ENCODE results near the gene AK3. TPM values are rescaled to one million over a fixed set of nuclear protein-coding genes. Genes with fewer than 3 reads are reported as not detected.

AK3 gene
- total RNA-seq, 1 donor from 2014 or later = 65.5 TPM

DNA sequence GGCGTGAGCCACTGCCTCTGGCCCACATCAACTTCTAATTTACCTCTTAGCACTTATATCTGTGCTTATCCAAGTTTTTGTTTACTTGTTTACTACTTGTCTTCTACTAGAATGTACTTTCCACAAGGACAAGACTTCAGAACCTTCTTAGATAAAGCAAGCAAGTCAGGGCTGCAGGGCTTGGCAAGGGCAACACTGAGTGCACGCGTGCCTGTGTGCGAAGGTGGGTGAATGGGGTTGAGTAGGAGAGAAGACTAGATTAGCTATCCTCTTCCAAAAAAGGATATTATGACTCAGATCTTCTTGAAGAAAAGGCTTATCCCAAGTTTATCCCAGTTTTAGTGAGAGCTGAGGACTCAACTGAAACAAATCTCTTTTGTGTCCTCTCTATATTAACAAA is 19.3 kb downstream of the AK3 start:
- H3K36me3 ChIP-seq (ENCODE audit: control insufficient read depth, insufficient read depth, low read length) = peaks cover 4% of the 10 kb centered on the region
- H3K27me3 ChIP-seq (ENCODE audit: control insufficient read depth, insufficient read depth, low read length) = no peaks in the 10 kb centered on the region
- DNase-seq (ENCODE audit: low read depth) = no peak
- H3K4me3 ChIP-seq (ENCODE audit: low read depth, low read length) = no peak overlapping the region
- TF ChIP-seq, protein P1, sequence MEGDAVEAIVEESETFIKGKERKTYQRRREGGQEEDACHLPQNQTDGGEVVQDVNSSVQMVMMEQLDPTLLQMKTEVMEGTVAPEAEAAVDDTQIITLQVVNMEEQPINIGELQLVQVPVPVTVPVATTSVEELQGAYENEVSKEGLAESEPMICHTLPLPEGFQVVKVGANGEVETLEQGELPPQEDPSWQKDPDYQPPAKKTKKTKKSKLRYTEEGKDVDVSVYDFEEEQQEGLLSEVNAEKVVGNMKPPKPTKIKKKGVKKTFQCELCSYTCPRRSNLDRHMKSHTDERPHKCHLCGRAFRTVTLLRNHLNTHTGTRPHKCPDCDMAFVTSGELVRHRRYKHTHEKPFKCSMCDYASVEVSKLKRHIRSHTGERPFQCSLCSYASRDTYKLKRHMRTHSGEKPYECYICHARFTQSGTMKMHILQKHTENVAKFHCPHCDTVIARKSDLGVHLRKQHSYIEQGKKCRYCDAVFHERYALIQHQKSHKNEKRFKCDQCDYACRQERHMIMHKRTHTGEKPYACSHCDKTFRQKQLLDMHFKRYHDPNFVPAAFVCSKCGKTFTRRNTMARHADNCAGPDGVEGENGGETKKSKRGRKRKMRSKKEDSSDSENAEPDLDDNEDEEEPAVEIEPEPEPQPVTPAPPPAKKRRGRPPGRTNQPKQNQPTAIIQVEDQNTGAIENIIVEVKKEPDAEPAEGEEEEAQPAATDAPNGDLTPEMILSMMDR (IDR thresholded peaks at IDR 0.05; ENCODE audit: insufficient read depth, low read length, poor library complexity, severe bottlenecking) = no peak

DNA sequence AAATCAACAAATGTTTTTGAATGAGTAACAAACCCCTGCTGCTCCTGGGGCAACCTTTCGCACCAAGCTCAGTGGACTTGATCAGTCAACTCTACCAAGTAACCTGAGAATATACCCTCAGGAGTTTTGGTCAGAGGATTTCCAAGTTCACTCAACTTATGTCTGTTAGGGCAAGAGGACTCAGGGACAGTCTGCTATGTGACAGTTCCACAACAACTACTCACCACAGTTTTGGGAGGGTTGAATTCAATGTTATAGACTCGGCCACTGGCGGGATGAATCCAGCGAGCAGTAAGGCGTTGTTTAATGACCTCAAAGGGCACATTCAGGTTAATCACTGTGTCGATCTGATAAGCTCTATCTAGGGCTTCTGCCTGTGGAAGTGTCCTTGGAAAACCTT is 22.1 kb downstream of the AK3 start:
- peaks cover 4% of the 10 kb centered on the region for H3K36me3 ChIP-seq (ENCODE audit: control insufficient read depth, insufficient read depth, low read length)
- no peaks in the 10 kb centered on the region for H3K27me3 ChIP-seq (ENCODE audit: control insufficient read depth, insufficient read depth, low read length)
- H3K4me3 ChIP-seq (ENCODE audit: low read depth, low read length) = no peak overlapping the region
- no peak for DNase-seq (ENCODE audit: low read depth)
- TF ChIP-seq, protein P1 (IDR thresholded peaks at IDR 0.05; ENCODE audit: insufficient read depth, low read length, poor library complexity, severe bottlenecking) = no peak

DNA sequence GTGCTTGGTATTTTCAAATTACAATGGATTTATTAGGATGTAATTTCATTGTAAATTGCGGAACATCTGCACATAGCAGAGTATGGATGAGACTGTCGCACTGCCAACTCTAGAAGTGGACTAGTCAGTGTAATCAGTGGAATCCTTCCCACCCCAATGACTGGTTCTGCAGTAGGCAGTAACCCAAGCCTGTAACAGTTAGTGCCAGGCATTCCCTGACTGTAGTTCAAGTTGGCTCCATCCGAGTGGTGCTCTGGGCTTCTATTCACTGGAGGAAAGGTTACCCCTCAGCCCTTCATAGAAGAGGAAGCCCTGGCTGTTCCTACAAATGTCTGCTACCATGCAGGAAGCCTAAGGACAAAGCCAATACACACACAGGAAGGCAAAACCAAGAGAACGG is 23.2 kb downstream of the AK3 start:
- H3K36me3 ChIP-seq (ENCODE audit: control insufficient read depth, insufficient read depth, low read length) = peaks cover 4% of the 10 kb centered on the region
- DNase-seq (ENCODE audit: low read depth) = no peak
- TF ChIP-seq, protein P1 (IDR thresholded peaks at IDR 0.05; ENCODE audit: insufficient read depth, low read length, poor library complexity, severe bottlenecking) = no peak

DNA sequence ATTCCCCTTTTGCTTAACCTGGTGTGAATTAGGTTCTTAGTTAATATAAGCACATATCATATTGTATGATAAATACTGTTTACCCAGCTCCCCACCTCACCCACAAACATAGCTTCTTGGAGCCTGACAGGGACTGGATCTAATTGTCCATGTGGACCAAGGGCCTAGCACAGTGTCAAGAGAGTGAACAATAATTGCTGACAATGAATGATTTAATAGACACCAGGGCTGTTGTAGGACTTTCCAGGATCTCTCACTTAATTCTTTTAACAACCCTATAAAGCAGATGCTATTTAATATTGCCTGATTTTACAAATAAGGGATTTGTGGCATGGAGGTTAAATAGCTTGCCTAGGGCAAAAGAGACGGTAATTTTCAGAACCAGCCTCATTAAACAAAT is 24.8 kb downstream of the AK3 start:
- peaks cover 4% of the 10 kb centered on the region for H3K36me3 ChIP-seq (ENCODE audit: control insufficient read depth, insufficient read depth, low read length)
- no peak for DNase-seq (ENCODE audit: low read depth)
- TF ChIP-seq, protein P1 (IDR thresholded peaks at IDR 0.05; ENCODE audit: insufficient read depth, low read length, poor library complexity, severe bottlenecking) = no peak
- H3K27me3 ChIP-seq (ENCODE audit: control insufficient read depth, insufficient read depth, low read length) = no peaks in the 10 kb centered on the region
- H3K4me3 ChIP-seq (ENCODE audit: low read depth, low read length) = no peak overlapping the region

More for the DNA sequence above, 23.2 kb downstream of the AK3 start:
- Histone ChIP-seq H3K4me3 (ENCODE audit: low read depth, low read length) (no peak overlapping the region), H3K27me3 (ENCODE audit: control insufficient read depth, insufficient read depth, low read length) (no peaks in the 10 kb centered on the region)

DNA sequence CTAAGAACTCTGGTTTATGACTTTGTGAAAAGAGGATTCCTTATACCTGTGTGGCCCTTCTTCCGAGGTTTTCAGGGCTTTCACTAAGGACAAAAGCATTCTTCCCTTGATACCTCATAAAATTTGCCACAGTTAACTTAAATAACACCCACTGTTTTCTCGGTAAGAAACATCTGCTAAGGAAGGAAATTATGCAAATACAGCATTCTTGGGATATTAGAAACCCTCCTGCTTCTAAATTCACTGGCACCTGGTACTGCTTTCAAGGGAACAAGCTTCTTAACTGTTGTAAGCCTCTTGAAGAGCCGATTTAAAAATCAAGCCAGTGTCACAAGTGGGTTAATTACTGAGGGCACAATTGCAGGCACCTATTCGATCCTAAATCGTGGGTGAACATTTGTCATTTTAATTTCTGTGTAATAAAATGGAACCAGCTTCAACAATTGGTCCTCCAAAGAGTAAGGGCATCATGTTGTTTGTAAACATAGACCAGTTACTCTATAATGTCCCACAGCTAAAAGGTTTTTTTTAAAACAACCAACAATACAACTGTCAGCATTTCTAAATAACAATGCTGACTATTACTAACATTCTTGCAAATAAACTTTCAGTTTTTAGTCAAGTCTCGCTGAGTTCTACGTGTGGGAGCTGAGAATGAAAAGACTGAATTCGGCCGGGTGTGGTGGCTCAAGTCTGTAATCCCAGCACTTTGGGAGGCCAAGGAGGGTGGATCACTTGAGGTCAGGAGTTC is 26.6 kb downstream of the AK3 start:
- H3K4me3 ChIP-seq (ENCODE audit: low read depth, low read length) = no peak overlapping the region
- H3K27me3 ChIP-seq (ENCODE audit: control insufficient read depth, insufficient read depth, low read length) = no peaks in the 10 kb centered on the region
- TF ChIP-seq, protein P1 (IDR thresholded peaks at IDR 0.05; ENCODE audit: insufficient read depth, low read length, poor library complexity, severe bottlenecking) = no peak
- peaks cover 4% of the 10 kb centered on the region for H3K36me3 ChIP-seq (ENCODE audit: control insufficient read depth, insufficient read depth, low read length)
- no peak for DNase-seq (ENCODE audit: low read depth)

DNA sequence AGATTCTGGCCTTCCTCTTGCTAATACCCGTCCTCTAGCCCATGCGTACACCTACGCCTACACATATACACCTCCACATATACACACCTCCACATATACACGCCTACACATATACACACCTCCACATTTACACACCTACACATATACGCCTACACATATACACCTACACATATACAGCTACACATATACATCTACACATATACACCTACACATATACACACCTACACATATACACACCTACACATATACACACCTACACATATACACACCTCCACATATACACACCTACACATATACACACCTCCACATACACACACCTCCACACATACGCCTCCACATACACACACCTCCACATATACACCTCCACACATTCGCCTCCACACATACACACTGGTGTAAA is 27.2 kb downstream of the AK3 start:
- Histone ChIP-seq H3K27me3 (ENCODE audit: control insufficient read depth, insufficient read depth, low read length) (no peaks in the 10 kb centered on the region), H3K36me3 (ENCODE audit: control insufficient read depth, insufficient read depth, low read length) (peaks cover 4% of the 10 kb centered on the region), H3K4me3 (ENCODE audit: low read depth, low read length) (no peak overlapping the region)
- DNase-seq (ENCODE audit: low read depth) = no peak
- TF ChIP-seq, protein P1 (IDR thresholded peaks at IDR 0.05; ENCODE audit: insufficient read depth, low read length, poor library complexity, severe bottlenecking) = no peak

Data from kidney epithelial cell (primary cell).